ENCODE results near the gene NAT14.

NAT14 gene

DNA sequence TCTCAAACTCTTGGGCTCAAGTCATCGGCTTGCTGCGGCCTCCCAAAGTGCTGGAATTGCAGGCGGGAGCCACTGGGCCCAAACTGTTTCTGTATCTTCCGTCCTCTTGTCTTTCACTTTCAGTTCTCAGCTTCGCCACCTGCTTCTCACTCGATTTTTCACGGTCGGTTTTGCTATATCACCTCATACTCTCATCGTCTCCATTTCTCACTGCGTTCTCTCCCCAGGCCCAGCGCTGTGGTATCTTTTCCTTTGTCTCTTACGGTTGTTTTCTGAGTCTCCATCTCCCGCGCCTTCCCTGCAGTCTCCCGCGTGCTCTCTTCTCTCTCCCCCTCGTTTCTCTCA lies 18.1 kb downstream of the NAT14 start:
- DNase-seq (ENCODE audit: low spot score) = no peak
- ChIA-PET POLR2A (ENCODE audit: low non-redundant PET) (no interaction called here), CTCF (interaction anchor here (0.7 to 2.3 kb wide), 4 partner anchors 9 to 36 kb away, joined by 3 to 43 read pairs (median 8); no protein-coding TSS in a partner anchor)
- no peak for TF ChIP-seq CTCF (conservative IDR thresholded peaks at IDR 0.05; ENCODE audit: low read depth)
- H3K27ac ChIP-seq = peak overlapping the region; percentile 57

GRCh38 chr19:55503502-55504251 lies 18.7 kb downstream of the NAT14 start:
- DNase-seq (ENCODE audit: low spot score) = peak; percentile 99
- TF ChIP-seq CTCF (conservative IDR thresholded peaks at IDR 0.05; ENCODE audit: low read depth) = peak; percentile 97
- CTCF ChIA-PET = interaction anchor here (0.6 to 2.3 kb wide), 19 partner anchors 9 to 437 kb away, joined by 3 to 43 read pairs (median 5); partner anchors contain the start of gene ZNF628
- POLR2A ChIA-PET (ENCODE audit: low non-redundant PET) = interaction anchor here (0.6 kb wide), 2 partner anchors 26 to 435 kb away, joined by 3 to 4 read pairs; no protein-coding TSS in a partner anchor
- peak overlapping the region; percentile 57 for H3K27ac ChIP-seq

DNA sequence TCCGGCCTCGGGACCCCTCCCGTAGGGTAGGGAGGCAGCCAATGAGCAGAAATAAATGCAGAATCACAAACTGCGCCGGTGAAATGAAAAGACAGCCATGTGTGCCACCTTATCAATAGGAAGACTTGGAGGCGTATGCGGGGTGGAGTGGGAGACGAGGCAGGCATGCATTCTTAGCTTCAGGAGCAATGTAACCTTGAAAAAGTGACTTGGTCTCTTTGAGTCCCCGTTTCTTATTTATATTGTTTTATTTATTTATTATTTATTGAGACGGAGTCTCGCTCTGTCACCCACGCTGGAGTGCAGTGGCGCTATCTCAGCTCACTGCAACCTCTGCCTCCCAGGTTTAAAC lies 19.2 kb downstream of the NAT14 start:
- DNase-seq (ENCODE audit: low spot score) = no peak
- TF ChIP-seq CTCF (conservative IDR thresholded peaks at IDR 0.05; ENCODE audit: low read depth) = peak; percentile 50
- ChIA-PET CTCF (interaction anchor here (0.5 to 2.3 kb wide), 16 partner anchors 9 to 416 kb away, joined by 3 to 43 read pairs (median 5); no protein-coding TSS in a partner anchor), POLR2A (ENCODE audit: low non-redundant PET) (interaction anchor here (0.6 kb wide), 2 partner anchors 26 to 435 kb away, joined by 3 to 4 read pairs; no protein-coding TSS in a partner anchor)
- H3K27ac ChIP-seq = peak overlapping the region; percentile 57

- ChIA-PET CTCF (interaction anchor here (2.3 kb wide), 1 partner anchor 38 kb away, joined by 43 read pairs; no protein-coding TSS in a partner anchor), POLR2A (ENCODE audit: low non-redundant PET) (no interaction called here)
- TF ChIP-seq CTCF (conservative IDR thresholded peaks at IDR 0.05; ENCODE audit: low read depth) = no peak
- DNase-seq (ENCODE audit: low spot score) = no peak
- no peak overlapping the region for H3K27ac ChIP-seq
These were observed 20.0 kb downstream of the NAT14 start for GRCh38 chr19:55504981-55505380.

DNA sequence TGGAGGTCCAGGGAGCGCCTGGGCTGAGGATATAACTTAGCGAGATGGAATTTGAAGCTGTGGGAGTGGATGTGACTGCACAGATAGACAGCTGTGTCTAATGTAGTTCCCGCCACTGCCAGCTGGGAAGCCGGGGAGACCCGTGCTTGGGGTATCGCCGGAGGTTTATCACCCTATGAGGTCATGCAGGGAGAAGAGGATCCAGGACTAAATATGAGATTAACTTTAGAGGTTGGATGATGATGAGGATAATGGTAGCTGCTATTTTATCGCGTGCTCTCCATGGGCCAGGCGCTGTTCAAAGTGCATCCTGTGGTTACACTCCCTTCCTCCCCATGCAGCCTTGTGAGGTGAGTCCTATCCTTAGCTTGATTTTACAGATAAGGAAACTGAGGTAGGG lies 23.1 kb downstream of the NAT14 start:
- POLR2A ChIA-PET (ENCODE audit: low non-redundant PET) = no interaction called here
- no peak for TF ChIP-seq CTCF (conservative IDR thresholded peaks at IDR 0.05; ENCODE audit: low read depth)
- CTCF ChIA-PET = no interaction called here

GRCh38 chr19:55516878-55517620 lies 32.1 kb downstream of the NAT14 start:
- peak; percentile 88 for TF ChIP-seq CTCF (conservative IDR thresholded peaks at IDR 0.05; ENCODE audit: low read depth)
- peak overlapping the region; percentile 73 for H3K27ac ChIP-seq
- CTCF ChIA-PET = interaction anchor here (0.6 to 1.0 kb wide), 7 partner anchors 15 to 117 kb away, joined by 3 to 6 read pairs (median 3); no protein-coding TSS in a partner anchor
- DNase-seq (ENCODE audit: low spot score) = peak; percentile 100
- POLR2A ChIA-PET (ENCODE audit: low non-redundant PET) = interaction anchor here (0.5 kb wide), 1 partner anchor 107 kb away, joined by 4 read pairs; the partner anchor contains the start of gene ZNF784

More for the DNA sequence above, 23.1 kb downstream of the NAT14 start:
- H3K27ac ChIP-seq = no peak overlapping the region
- no peak for DNase-seq (ENCODE audit: low spot score)

Data from RWPE1 (cell line).